GM15510 (cell line): Measurements from ENCODE around the gene SYNPO2.

Experiments used
- POLR2A ChIP-seq: IDR thresholded peaks from 3 replicates; pipeline ENCODE4 v1.6.1; 2011; ENCODE audit warnings: borderline replicate concordance; ENCODE audit not compliant: insufficient read length; ENCODE audit errors: extremely low read depth

Gene SYNPO2

GRCh38 chr4:119040694-119041185, 152.1 kb downstream of the SYNPO2 start:
- TF ChIP-seq POLR2A = no peak

GRCh38 chr4:119041396-119041795, 152.7 kb downstream of the SYNPO2 start:
- TF ChIP-seq POLR2A = no peak

- no peak for TF ChIP-seq POLR2A
Measured at GRCh38 chr4:119041951-119042560, 153.4 kb downstream of the SYNPO2 start.

- TF ChIP-seq POLR2A = no peak
Measured at GRCh38 chr4:119046263-119046662, 157.6 kb downstream of the SYNPO2 start.

GRCh38 chr4:119048446-119048845, 159.8 kb downstream of the SYNPO2 start:
- TF ChIP-seq POLR2A = no peak

GRCh38 chr4:119049342-119049741, 160.7 kb downstream of the SYNPO2 start:
- no peak for TF ChIP-seq POLR2A

- no peak for TF ChIP-seq POLR2A
Measured at GRCh38 chr4:119050527-119051090, 162.0 kb downstream of the SYNPO2 start.

- no peak for TF ChIP-seq POLR2A
Measured at GRCh38 chr4:119053245-119053644, 164.6 kb downstream of the SYNPO2 start.

GRCh38 chr4:119053997-119054396, 165.3 kb downstream of the SYNPO2 start:
- no peak for TF ChIP-seq POLR2A

- no peak for TF ChIP-seq POLR2A
Measured at GRCh38 chr4:119057417-119057816, 168.8 kb downstream of the SYNPO2 start.

- no peak for TF ChIP-seq POLR2A
Measured at GRCh38 chr4:119059221-119059620, 170.6 kb downstream of the SYNPO2 start.

- TF ChIP-seq POLR2A = no peak
Measured at GRCh38 chr4:119068529-119068962, 179.9 kb downstream of the SYNPO2 start.

GRCh38 chr4:119070301-119070700, 181.6 kb downstream of the SYNPO2 start:
- no peak for TF ChIP-seq POLR2A

GRCh38 chr4:119080721-119081541, 192.3 kb downstream of the SYNPO2 start:
- no peak for TF ChIP-seq POLR2A

- TF ChIP-seq POLR2A = no peak
Measured at GRCh38 chr4:119081542-119081859, 192.8 kb downstream of the SYNPO2 start.

- no peak for TF ChIP-seq POLR2A
Measured at GRCh38 chr4:119081943-119082342, 193.3 kb downstream of the SYNPO2 start.
